ENCODE measurements around the gene CKM.

Gene CKM

DNA sequence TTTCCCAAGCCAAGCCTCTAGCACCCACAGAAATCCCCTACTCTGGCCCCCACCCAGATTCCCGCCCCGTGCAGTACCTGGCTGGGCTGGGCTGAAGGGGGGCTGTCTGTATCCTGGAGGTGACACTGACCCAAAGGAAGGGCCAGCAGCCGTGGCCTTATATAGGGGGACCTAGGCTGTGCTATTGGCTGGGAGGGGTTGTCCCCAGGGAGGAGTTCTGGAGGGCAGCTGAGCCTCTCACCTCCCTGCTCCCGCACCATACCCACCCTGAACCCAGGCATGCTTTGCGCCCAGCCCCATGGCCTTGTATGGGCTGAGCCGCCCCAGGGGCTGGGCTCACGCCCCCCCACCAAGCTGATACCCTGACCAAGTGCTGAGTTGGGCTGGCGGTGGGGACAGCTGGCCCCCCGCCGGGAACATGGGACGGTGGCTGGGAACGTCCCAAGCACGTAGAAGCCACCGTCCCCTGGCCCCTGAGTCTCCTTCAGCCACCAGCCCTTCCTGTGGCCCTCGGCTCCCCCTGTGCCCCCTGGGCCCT is at the start of gene CKM:
CKM (minus strand) TSS at position 132 of the 538 bp plus-strand sequence. CDS start 3,162 bp downstream, outside the sequence.
- Histone ChIP-seq H3K36me3 (replicated peaks) (no peaks in the 10 kb centered on the region), H3K4me1 (no peaks in the 10 kb centered on the region), H3K27me3 (ENCODE audit: low read depth) (no peaks in the 10 kb centered on the region), H3K4me3 (no peak within 1 kb of the TSS), H3K9me3 (no peaks in the 10 kb centered on the region)
- in situ Hi-C loops (cut with MboI; ENCODE audit: low sequenced_read_pairs): no loop called here
- no peak for DNase-seq (ENCODE audit: low spot score in 2 of 2)

DNA sequence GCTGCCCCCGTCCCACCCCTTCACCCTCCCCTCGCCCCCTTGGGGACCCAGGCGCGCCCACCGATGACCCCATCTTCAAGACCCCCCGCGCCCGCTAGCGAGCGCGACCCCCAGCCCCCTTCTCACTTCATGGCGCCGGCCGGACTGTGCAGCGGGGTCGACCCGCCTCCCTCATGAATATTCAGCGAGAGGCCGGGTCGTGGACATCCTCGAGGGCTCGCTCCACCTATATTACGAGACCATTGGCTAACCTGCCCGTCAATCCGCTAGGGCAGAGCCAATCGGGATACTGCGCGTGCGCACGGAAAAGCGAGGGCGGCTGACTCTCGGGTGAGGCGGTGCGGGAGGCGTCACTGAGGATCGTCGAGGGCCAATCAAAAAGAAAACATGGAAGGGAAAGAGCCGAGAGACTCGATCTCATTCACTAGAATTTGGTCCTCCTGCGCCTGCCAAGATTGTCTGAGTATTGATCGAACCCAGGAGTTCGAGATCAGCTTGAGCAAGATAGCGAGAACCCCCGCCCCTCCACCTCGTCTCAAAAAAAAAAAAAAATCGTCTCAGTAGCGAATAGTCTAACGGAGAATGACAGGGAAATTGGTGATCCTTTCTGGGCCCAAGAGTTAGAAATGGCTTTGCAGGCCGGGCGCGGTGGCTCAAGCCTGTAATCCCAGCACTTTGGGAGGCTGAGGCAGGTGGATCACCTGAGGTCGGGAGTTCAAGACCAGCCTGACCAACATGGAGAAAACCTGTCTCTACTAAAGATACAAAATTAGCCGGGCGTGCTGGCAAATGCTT is 47.9 kb upstream of the CKM start, which contains the start of gene ERCC2:
ERCC2 (minus strand) TSS at position 164 of the 795 bp plus-strand sequence; CDS start at position 131, 33 bp downstream.
- peak; percentile 93 to 100 for DNase-seq (ENCODE audit: low spot score in 2 of 2)
- Histone ChIP-seq H3K27me3 (ENCODE audit: low read depth) (no peaks in the 10 kb centered on the region), H3K36me3 (replicated peaks) (peaks cover 28% of the 10 kb centered on the region), H3K9me3 (no peaks in the 10 kb centered on the region), H3K4me1 (peaks cover 17% of the 10 kb centered on the region), H3K4me3 (peak within 1 kb of the TSS; percentile 90)
- in situ Hi-C loops (cut with MboI; ENCODE audit: low sequenced_read_pairs): no loop called here

DNA sequence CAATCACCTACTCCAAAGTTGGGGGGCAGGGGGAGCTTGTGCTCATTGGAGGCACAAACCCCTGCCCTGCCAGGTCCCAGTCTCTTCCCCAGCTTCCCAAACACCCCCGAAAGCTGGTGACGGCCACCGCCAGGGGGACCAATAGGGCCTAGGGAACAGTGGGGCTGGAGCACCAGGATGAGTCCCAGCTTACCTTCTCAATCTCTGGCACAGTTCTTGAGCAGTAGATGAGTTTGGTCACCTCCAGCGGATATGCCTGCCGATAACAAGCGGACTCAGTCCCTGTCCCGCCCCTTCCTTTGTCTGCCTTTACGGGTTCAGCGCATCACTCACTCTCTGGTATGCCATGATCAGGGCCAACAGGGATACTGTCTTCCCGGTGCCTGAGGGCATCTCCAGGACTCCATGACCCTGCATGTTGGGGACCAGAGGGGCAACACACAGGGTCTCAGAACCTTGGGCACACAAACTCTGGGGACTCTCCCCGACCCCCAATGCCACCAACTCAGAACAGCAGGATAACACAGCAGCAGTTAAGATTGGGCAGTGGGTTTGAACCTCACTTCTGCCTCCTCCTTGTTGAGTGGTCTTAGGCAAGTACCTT is 46.2 kb upstream of the CKM start:
- in situ Hi-C loops (cut with MboI; ENCODE audit: low sequenced_read_pairs): no loop called here
- no peaks in the 10 kb centered on the region for H3K9me3 ChIP-seq
- H3K36me3 ChIP-seq (replicated peaks): peaks cover 46% of the 10 kb centered on the region
- H3K27me3 ChIP-seq (ENCODE audit: low read depth): no peaks in the 10 kb centered on the region
- H3K4me1 ChIP-seq: peaks cover 11% of the 10 kb centered on the region
- peak in 1 of 2 experiments; percentile 58 for DNase-seq (ENCODE audit: low spot score in 2 of 2)
- H3K4me3 ChIP-seq: peak overlapping the region; percentile 90

DNA sequence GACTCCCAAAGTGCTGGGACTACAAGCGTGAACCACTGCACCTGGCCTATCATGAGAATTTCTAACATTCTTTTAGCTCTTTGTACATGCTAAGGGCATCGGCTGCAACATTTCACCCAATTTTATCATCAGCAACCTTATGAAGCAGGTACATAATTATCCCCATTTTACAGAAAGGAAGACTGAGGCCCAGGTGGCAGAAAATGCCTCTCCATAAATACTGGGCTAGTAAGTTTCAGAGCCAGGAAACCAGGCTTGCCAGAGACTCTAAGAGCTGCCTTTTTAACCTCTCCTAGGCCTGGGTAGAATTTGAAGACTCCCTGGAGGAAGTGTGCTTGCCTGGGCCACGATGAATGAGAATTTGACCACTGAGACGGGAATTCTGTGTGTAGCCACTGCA is 45.5 kb upstream of the CKM start:
- no peak for DNase-seq (ENCODE audit: low spot score in 2 of 2)
- Histone ChIP-seq H3K36me3 (replicated peaks) (peaks cover 53% of the 10 kb centered on the region), H3K4me1 (peaks cover 11% of the 10 kb centered on the region), H3K4me3 (no peak overlapping the region), H3K9me3 (no peaks in the 10 kb centered on the region), H3K27me3 (ENCODE audit: low read depth) (no peaks in the 10 kb centered on the region)
- in situ Hi-C loops (cut with MboI; ENCODE audit: low sequenced_read_pairs): no loop called here

DNA sequence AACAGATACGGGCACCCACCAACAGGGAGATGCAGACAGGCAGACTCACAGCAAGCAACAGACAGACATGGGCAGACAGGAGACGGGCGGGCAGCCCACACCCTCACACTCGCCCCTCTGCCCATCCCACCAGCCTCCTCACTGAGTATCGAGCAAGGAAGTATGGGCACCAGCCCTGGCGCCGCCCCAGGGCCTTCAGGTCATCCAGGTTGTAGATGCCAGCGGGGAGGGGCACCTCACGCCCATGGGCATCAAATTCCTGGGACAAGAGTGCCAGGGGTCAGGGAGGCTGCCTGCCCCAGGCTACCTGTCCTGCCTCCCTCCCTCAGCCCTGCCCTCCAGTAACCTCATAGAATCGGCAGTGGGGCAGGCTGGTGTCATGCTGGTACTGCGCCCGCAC is 42.0 kb upstream of the CKM start:
- Histone ChIP-seq H3K36me3 (replicated peaks) (peaks cover 77% of the 10 kb centered on the region), H3K9me3 (no peaks in the 10 kb centered on the region), H3K27me3 (ENCODE audit: low read depth) (no peaks in the 10 kb centered on the region), H3K4me1 (peaks cover 5% of the 10 kb centered on the region), H3K4me3 (no peak overlapping the region)
- in situ Hi-C loops (cut with MboI; ENCODE audit: low sequenced_read_pairs): no loop called here
- DNase-seq (ENCODE audit: low spot score in 2 of 2): no peak

DNA sequence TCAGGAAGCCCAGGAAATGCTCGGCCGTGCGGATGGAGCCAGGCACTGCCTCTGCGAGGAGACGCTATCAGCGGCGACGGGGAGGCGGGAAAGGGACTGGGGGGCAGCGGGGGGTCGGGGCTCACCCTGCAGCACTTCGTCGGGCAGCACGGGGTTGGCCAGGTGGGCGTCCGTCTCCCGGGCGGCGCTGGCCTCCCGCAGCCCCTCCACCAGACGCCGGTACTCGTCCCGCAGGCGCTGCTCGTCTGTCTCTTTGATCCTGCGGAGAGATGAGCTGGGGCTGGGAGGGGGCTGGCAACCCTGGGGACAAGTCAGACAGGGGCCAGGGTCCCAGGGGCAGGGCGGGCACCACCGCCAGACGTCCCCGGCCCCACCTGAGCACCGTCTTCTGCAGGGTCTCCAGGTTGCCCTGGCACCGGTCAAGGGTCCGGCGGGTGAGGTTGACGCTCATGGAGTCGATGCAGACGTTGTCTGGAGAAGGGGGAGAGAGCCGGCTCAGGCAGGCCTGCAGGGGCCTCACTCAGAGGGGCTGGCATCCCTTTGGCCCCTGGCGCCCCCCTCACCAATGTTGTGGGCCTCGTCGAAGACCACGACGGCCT is 41.3 kb upstream of the CKM start:
- Histone ChIP-seq H3K4me3 (no peak overlapping the region), H3K36me3 (replicated peaks) (peaks cover 77% of the 10 kb centered on the region), H3K4me1 (peaks cover under 1% of the 10 kb centered on the region), H3K9me3 (no peaks in the 10 kb centered on the region), H3K27me3 (ENCODE audit: low read depth) (no peaks in the 10 kb centered on the region)
- no peak for DNase-seq (ENCODE audit: low spot score in 2 of 2)
- in situ Hi-C loops (cut with MboI; ENCODE audit: low sequenced_read_pairs): no loop called here

DNA sequence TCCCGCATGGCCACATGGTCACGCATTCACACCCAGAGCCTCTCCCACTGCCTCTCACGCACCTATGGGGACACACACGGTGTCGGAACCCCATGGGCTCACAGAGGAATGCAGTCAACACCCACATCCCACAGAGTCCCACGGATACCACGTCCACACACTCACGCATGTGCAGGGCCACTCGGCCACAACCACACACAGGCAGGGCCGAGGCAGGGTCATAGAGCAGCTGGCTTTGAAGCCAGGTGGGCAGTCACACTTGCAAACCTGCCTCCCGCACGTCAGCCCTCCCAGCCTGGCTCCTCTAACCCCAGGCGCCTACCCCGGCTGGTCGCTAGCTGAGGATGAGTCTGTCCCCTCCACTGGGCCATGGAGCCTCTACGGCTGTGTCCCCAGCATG is 39.6 kb upstream of the CKM start:
- H3K9me3 ChIP-seq: no peaks in the 10 kb centered on the region
- no peak overlapping the region for H3K4me3 ChIP-seq
- DNase-seq (ENCODE audit: low spot score in 2 of 2): no peak
- H3K36me3 ChIP-seq (replicated peaks): peaks cover 74% of the 10 kb centered on the region
- no peaks in the 10 kb centered on the region for H3K27me3 ChIP-seq (ENCODE audit: low read depth)
- no peaks in the 10 kb centered on the region for H3K4me1 ChIP-seq
- in situ Hi-C loops (cut with MboI; ENCODE audit: low sequenced_read_pairs): no loop called here

DNA sequence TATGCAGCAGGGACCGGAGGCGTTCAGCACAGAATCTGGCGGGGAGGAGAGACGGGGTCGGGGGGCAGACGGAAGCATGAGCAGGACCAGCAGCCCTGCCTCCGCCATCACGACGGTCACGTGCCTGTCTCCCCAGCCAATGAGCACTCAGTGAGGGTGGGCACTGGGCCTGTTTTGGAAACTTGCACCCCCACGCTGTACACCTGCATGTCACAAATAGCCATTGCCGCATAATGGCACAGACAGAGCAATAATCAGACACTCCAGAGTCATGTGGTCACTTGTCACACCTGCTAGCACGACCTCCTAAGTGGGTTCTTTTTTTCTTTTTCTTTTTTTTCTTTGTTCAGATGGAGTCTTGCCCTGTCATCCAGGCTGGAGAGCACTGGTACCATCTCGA is 38.9 kb upstream of the CKM start:
- Histone ChIP-seq H3K4me1 (no peaks in the 10 kb centered on the region), H3K36me3 (replicated peaks) (peaks cover 76% of the 10 kb centered on the region), H3K4me3 (no peak overlapping the region), H3K9me3 (no peaks in the 10 kb centered on the region), H3K27me3 (ENCODE audit: low read depth) (no peaks in the 10 kb centered on the region)
- no peak for DNase-seq (ENCODE audit: low spot score in 2 of 2)
- in situ Hi-C loops (cut with MboI; ENCODE audit: low sequenced_read_pairs): no loop called here

DNA sequence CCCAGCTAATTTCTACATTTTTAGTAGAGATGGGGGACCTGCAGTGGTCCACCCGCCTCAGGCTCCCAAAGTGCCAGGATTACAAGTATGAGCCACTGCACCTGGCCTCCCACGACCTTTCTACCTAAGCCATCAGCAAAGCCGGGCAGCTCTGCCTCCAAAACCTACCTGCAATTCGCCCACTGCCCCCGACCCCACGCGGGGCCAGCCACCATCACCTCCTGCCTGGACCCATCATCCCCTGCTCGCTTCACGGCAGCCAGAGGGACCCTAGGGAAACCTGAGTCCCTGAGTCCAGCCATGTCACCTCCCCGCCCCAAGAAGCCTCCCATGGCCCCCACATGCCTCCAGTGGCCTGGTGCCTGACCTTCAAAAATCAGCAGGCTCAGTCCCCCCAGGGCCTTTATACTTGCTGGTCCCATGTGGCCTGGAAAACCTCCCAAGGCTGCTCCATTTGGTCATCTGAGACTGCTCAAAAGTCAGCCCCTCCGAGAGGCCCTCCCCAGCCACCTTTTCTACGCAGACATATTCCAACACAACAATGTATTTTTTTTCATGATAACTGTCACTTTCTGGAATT is 35.6 kb upstream of the CKM start:
- Histone ChIP-seq H3K36me3 (replicated peaks) (peaks cover 76% of the 10 kb centered on the region), H3K9me3 (no peaks in the 10 kb centered on the region), H3K4me1 (no peaks in the 10 kb centered on the region), H3K27me3 (ENCODE audit: low read depth) (no peaks in the 10 kb centered on the region), H3K4me3 (no peak overlapping the region)
- in situ Hi-C loops (cut with MboI; ENCODE audit: low sequenced_read_pairs): no loop called here
- DNase-seq (ENCODE audit: low spot score in 2 of 2): no peak

DNA sequence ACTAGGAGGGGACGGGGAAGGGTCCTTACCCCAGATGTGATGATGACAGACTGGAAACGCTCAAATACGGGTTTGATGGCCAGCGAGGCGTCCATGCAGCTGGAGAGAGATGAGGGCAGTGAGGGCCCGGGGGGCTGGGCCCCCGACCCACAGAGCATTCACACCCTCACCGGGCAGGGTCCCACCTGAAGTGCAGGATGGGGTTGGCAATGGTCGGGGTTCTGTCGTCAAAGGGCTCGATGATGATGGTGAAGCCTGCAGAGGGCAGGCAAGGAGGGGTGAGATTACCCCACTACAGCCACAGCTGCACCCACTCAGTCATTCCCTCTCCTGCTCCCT is 34.7 kb upstream of the CKM start:
- Histone ChIP-seq H3K27me3 (ENCODE audit: low read depth) (no peaks in the 10 kb centered on the region), H3K4me3 (no peak overlapping the region), H3K9me3 (no peaks in the 10 kb centered on the region), H3K36me3 (replicated peaks) (peaks cover 76% of the 10 kb centered on the region), H3K4me1 (no peaks in the 10 kb centered on the region)
- in situ Hi-C loops (cut with MboI; ENCODE audit: low sequenced_read_pairs): no loop called here
- no peak for DNase-seq (ENCODE audit: low spot score in 2 of 2)

DNA sequence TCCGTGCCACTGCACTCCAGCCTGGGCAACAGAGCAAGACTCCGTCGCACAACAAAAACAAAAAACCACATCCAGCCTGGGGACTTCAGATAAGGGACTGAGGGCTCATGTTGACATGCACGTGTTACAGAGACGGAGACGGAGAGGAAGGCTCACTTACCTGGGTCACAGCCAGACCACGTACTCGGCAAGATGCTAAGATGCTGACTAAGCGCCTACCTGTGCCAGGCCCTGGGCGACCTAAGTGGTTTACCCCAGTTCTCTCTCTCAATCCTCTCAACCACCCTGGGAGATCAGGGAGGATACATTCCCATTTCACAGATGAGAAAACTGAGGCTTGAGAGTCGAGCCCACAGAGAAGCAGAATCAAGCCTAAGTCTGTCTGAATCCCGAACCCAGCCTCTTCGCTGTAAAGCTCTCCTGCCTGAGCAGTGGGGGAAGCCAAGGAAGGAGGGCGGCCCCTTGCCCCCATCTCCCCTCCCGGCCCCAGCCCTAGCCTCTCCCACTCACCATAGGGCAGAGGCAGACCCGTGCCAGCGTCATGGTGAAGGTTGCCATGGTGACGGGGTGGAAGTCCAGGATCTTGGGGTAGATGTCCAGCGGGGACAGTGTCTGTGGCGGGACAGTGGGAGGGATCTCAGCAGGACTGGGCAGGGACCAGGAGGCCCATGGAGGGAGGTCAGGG is 34.2 kb upstream of the CKM start:
- Histone ChIP-seq H3K4me1 (no peaks in the 10 kb centered on the region), H3K9me3 (no peaks in the 10 kb centered on the region), H3K27me3 (ENCODE audit: low read depth) (no peaks in the 10 kb centered on the region), H3K4me3 (no peak overlapping the region), H3K36me3 (replicated peaks) (peaks cover 77% of the 10 kb centered on the region)
- no peak for DNase-seq (ENCODE audit: low spot score in 2 of 2)
- in situ Hi-C loops (cut with MboI; ENCODE audit: low sequenced_read_pairs): no loop called here

DNA sequence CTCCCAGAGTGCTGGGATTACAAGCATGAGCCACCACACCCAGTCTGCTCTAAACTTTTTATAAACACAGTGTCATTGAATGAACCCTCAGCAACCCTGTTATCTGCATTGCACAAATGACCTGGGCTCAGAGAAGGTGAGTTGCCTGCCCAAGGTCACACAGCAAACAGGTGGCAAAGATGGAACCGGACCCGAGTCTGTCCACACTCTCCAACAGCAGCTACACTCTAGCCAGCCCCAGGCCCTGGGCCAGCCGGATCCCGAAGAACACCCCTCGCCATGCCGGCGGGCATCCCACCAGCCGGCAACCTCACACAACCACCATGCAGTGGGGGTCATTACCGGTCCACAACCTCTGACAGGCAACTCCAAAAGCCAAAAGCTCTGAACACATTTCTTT is 33.2 kb upstream of the CKM start:
- in situ Hi-C loops (cut with MboI; ENCODE audit: low sequenced_read_pairs): no loop called here
- Histone ChIP-seq H3K4me1 (no peaks in the 10 kb centered on the region), H3K36me3 (replicated peaks) (peaks cover 77% of the 10 kb centered on the region), H3K9me3 (no peaks in the 10 kb centered on the region), H3K27me3 (ENCODE audit: low read depth) (no peaks in the 10 kb centered on the region), H3K4me3 (no peak overlapping the region)
- no peak for DNase-seq (ENCODE audit: low spot score in 2 of 2)

DNA sequence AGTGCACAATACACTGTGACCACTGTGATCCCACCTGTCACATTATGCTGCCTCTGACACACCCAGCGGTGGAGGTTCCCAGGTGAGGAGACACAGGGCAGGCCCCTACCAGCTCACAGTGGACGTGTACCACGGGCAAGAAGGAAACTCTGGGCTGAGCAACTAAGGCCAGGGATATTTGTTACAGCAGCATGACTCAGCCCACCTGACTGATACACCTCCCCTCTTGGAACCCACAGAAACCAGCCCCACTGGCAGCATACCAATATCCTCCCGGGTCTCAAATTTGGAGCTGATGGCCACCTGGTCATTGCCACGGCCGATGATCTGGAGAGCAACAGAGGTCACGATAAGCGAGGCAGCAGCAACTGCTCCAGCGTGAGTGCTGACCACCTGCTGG is 32.7 kb upstream of the CKM start:
- Histone ChIP-seq H3K27me3 (ENCODE audit: low read depth) (no peaks in the 10 kb centered on the region), H3K9me3 (no peaks in the 10 kb centered on the region), H3K36me3 (replicated peaks) (peaks cover 78% of the 10 kb centered on the region), H3K4me1 (no peaks in the 10 kb centered on the region), H3K4me3 (no peak overlapping the region)
- in situ Hi-C loops (cut with MboI; ENCODE audit: low sequenced_read_pairs): no loop called here
- no peak for DNase-seq (ENCODE audit: low spot score in 2 of 2)
